ENCODE data around the gene FAM13A. TPM values are rescaled to one million over a fixed set of nuclear protein-coding genes. Genes with fewer than 3 reads are reported as not detected.

The FAM13A gene
- total RNA-seq, 4 donors from 2014 or later: 157 to 327 (median 202) TPM

GRCh38 chr4:88759895-88760290 lies 297.1 kb downstream of the FAM13A start:
- DNase-seq: no peak
- Histone ChIP-seq H3K4me1 (peaks cover 20 to 34% of the 10 kb centered on the region in 2 donors), H3K27ac (peak overlapping the region; percentile 82 to 90 (median 84)), H3K9me3 (no peaks in the 10 kb centered on the region), H3K27me3 (no peaks in the 10 kb centered on the region), H3K4me3 (replicated peaks in 1 of 3) (no peak overlapping the region), H3K36me3 (no peaks in the 10 kb centered on the region)
- 61 to 65% methylated on average over 2 of the region's 2 CpGs for WGBS, 2 donors
- intact Hi-C loops (cut with DNase I): no loop called here
- no peak for TF ChIP-seq POLR2A (IDR thresholded peaks at IDR 0.05)
- no peak for TF ChIP-seq CTCF (IDR thresholded peaks at IDR 0.05)

- WGBS, 2 donors: 23% methylated on average over 12 of the region's 12 CpGs
- H3K27me3 ChIP-seq: no peaks in the 10 kb centered on the region
- H3K27ac ChIP-seq: peak overlapping the region; percentile 82 to 90 (median 84)
- H3K36me3 ChIP-seq: no peaks in the 10 kb centered on the region
- H3K9me3 ChIP-seq: no peaks in the 10 kb centered on the region
- peak; percentile 26 to 36 for DNase-seq
- peak overlapping the region in 2 of 3 donors; percentile 26 to 30 for H3K4me3 ChIP-seq (replicated peaks in 1 of 3)
- peaks cover 22 to 30% of the 10 kb centered on the region in 2 donors for H3K4me1 ChIP-seq
- TF ChIP-seq POLR2A (IDR thresholded peaks at IDR 0.05) (peak in 1 of 2 donors; percentile 69), CTCF (IDR thresholded peaks at IDR 0.05) (no peak)
- intact Hi-C loops (cut with DNase I): no loop called here
Observed at GRCh38 chr4:88759039-88759894, 297.7 kb downstream of the FAM13A start.

- Histone ChIP-seq H3K36me3 (no peaks in the 10 kb centered on the region), H3K27ac (peak overlapping the region; percentile 82 to 90 (median 84)), H3K9me3 (no peaks in the 10 kb centered on the region), H3K4me3 (replicated peaks in 1 of 3) (peak overlapping the region in 2 of 3 donors; percentile 26 to 30), H3K27me3 (no peaks in the 10 kb centered on the region), H3K4me1 (peaks cover 25 to 29% of the 10 kb centered on the region in 2 donors)
- TF ChIP-seq CTCF (IDR thresholded peaks at IDR 0.05) (no peak), POLR2A (IDR thresholded peaks at IDR 0.05) (no peak)
- intact Hi-C loops (cut with DNase I): no loop called here
- DNase-seq: no peak
- WGBS, 2 donors: 47 to 50% methylated on average over 8 of the region's 8 CpGs
Observed at GRCh38 chr4:88758264-88758663, 298.7 kb downstream of the FAM13A start.

- DNase-seq: no peak
- WGBS, 2 donors: 59 to 62% methylated on average over 6 of the region's 6 CpGs
- Histone ChIP-seq H3K9me3 (no peaks in the 10 kb centered on the region), H3K4me1 (peaks cover 29% of the 10 kb centered on the region in 2 donors), H3K27me3 (no peaks in the 10 kb centered on the region), H3K4me3 (replicated peaks in 1 of 3) (peak overlapping the region in 2 of 3 donors; percentile 26 to 30), H3K36me3 (no peaks in the 10 kb centered on the region), H3K27ac (peak overlapping the region; percentile 82 to 90 (median 84))
- intact Hi-C loops (cut with DNase I): no loop called here
- TF ChIP-seq CTCF (IDR thresholded peaks at IDR 0.05): no peak
- TF ChIP-seq POLR2A (IDR thresholded peaks at IDR 0.05): peak in 1 of 2 donors; percentile 44
Observed at GRCh38 chr4:88757776-88758175, 299.2 kb downstream of the FAM13A start.

- Histone ChIP-seq H3K4me3 (replicated peaks in 1 of 3) (peak overlapping the region in 1 of 3 donors; percentile 30), H3K9me3 (no peaks in the 10 kb centered on the region), H3K36me3 (no peaks in the 10 kb centered on the region), H3K4me1 (peaks cover 32 to 36% of the 10 kb centered on the region in 2 donors), H3K27me3 (no peaks in the 10 kb centered on the region), H3K27ac (peak overlapping the region; percentile 82 to 90 (median 84))
- no peak for DNase-seq
- TF ChIP-seq POLR2A (IDR thresholded peaks at IDR 0.05) (no peak), CTCF (IDR thresholded peaks at IDR 0.05) (no peak)
- intact Hi-C loops (cut with DNase I): no loop called here
Observed at GRCh38 chr4:88757067-88757466, 299.9 kb downstream of the FAM13A start.
